ENCODE measurements around the gene DEFB126.
"Not testable (repeated sequence)": the region's sequence is repeated elsewhere in the genome, so short reads cannot be mapped to it uniquely, and the experiment has no call there.

The DEFB126 gene, protein sequence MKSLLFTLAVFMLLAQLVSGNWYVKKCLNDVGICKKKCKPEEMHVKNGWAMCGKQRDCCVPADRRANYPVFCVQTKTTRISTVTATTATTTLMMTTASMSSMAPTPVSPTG

DNA sequence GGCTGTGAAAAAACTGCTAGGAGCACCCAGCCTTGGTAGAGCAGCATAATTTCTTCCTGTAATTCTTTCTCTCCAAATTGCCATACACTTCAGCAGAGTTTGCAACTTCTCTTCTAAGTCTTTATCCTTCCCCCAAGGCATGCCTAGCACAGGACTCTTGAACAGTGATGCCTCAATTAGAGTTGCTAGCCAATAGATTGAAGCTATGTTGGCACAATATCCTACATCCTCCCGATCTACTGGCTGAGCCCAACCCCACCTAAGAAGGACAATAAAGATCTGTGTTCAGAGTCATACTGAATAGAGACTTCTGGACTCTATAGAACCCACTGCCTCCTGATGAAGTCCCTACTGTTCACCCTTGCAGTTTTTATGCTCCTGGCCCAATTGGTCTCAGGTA, at the start of gene DEFB126:
Gene DEFB126 (plus strand): TSS at position 301 of the 400 bp plus-strand sequence. CDS start 39 bp downstream, at position 340.
- DNase-seq (ENCODE audit: low read depth, low spot score), result no peak

DNA sequence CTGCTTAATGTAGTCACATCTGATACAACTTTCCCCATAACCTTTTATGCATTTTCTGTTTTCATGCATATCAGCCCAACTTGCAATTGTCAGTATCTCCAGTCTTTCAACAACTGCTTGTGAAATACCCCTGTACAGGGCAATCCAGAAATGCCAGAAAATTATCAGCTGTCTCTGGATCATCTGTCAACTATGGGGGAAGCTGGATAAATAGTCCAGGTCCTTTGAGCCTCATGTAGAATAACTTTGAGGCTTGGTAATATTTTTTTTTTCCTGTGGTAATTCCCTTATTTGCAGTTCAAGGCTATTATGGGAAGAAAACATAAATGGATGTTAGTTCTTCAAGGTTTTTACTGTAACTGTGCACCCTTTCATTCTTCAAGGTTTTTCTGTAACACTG, 48.7 kb upstream of the DEFB126 start:
- DNase-seq (ENCODE audit: low read depth, low spot score), result no peak

DNA sequence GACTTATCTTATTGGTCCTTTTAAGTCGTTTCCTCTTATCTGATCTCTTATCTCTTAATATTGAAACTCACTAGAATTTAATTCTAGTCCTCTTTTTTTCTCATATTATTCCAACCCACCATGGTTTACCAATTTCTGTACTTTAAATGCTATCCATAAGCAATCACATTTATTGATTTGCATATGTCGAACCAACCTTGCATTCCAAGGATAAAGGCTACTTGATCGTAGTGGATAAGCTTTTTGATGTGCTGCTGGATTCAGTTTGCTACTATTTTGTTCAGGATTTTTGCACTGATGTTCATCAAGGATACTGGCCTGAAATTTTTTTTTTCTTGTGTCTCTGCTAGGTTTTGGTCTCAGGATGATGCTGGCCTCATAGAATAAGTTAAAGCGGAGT, 47.2 kb upstream of the DEFB126 start:
- DNase-seq (ENCODE audit: low read depth, low spot score), result no peak

DNA sequence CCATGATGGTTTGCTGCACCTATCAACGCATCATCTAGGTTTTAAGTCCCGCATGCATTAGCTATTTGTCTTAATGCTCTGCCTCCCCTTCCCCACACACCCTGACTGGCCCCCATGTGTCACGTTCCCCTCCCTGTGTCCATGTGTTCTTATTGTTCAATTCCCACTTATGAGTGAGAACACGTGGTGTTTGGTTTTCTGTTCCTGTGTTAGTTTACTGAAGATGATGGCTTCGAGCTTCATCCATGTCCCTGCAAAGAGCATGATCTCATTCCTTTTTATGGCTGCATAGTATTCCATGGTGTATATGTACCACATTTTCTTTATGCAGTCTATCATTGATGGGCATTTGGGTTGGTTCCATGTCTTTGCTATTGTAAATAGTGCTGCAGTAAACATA, 44.7 kb upstream of the DEFB126 start:
- not testable (repeated sequence) for DNase-seq (ENCODE audit: low read depth, low spot score)

DNA sequence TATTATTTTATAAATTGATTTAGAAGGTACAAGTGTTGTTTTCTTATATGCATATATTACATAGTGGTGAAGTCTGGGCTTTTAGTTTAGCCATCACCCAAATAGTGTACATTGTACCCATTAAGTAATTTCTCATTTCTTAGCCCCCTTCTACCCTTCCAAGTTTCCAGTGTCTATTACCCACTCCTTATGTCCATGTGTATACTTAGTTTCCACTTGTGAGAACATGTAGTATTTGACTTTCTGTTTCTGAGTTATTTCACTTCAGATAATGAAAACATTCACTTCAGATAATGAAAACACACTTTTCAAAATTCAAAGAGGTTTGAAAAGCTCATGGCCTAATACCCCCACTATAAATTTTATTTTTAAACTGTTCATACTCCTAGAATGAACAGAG, 40.4 kb upstream of the DEFB126 start:
- DNase-seq (ENCODE audit: low read depth, low spot score), result no peak

DNA sequence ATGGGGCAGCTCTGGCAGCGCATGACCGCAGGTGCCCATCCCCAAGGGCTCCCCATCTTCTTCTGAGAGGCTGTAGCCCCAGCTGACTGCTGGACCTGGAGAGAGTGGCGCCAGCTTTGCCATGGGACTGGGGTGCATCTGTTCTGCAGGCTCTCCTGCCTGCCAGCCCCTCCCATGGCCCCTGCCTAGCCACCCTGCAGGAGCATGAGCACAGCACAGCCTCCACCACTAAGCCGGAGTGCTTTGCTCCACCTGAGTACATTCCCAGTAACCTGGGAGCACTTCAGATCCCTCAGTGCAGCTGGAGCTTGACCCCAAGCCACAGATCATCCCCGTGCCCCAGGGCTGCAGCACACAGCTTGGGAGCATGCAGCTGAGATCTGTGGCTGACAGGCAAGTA, 38.9 kb upstream of the DEFB126 start:
- DNase-seq (ENCODE audit: low read depth, low spot score), result no peak

DNA sequence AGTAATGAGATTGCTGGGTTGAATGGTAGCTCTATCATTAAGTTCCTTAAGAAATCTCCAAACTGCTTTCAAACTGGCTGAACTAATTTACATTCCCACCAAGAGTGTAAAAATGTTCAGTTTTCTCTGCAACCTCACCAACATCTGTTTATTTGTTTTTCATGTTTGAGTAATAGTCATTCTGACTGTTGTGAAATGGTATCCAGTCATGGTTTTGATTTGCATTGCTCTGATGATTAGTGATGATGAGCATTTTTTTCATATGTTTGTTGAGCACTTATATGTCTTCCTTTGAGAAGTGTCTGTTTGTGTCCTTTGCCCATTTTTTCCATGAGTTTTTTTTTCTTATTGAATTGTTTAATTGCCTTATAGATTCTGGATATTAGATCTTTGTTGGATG, 30.0 kb upstream of the DEFB126 start:
- DNase-seq (ENCODE audit: low read depth, low spot score), result no peak

DNA sequence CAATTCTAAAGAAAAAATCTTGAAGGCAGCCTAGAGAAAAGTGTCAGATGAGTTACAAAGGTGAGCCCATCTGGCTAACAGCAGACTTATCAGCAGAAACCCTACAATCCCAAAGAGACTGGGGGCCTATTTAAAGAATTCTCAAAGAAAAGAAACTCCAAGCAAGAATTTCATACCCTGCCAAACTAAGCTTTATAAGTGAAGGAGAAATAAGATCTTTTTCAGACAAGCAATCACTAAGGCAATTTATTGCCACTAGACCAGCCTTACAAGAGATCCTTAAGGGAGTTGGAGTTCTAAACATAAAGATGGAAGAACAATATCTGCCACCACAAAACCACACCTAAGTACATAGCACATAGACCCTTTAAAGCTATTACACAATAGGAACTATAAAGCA, 24.9 kb upstream of the DEFB126 start:
- DNase-seq (ENCODE audit: low read depth, low spot score), result no peak

DNA sequence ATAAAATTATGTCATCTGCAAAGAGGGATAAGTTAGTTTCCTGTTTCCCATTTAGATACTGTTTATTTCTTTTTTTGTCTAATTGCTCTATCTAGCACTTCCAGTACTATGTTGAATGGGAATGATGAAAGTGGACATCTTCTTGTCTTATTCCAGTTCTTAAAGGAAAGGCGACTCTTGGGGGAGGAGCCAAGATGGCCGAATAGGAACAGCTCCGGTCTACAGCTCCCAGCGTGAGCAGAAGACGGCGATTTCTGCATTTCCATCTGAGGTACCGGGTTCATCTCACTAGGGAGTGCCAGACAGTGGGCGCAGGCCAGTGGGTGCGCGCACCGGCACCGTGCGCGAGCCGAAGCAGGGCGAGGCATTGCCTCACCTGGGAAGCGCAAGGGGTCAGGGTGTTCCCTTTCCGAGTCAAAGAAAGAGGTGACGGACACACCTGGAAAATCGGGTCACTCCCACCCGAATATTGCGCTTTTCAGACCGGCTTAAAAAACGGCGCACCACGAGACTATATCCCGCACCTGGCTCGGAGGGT, 12.5 kb upstream of the DEFB126 start:
- DNase-seq (ENCODE audit: low read depth, low spot score), result not testable (repeated sequence)

DNA sequence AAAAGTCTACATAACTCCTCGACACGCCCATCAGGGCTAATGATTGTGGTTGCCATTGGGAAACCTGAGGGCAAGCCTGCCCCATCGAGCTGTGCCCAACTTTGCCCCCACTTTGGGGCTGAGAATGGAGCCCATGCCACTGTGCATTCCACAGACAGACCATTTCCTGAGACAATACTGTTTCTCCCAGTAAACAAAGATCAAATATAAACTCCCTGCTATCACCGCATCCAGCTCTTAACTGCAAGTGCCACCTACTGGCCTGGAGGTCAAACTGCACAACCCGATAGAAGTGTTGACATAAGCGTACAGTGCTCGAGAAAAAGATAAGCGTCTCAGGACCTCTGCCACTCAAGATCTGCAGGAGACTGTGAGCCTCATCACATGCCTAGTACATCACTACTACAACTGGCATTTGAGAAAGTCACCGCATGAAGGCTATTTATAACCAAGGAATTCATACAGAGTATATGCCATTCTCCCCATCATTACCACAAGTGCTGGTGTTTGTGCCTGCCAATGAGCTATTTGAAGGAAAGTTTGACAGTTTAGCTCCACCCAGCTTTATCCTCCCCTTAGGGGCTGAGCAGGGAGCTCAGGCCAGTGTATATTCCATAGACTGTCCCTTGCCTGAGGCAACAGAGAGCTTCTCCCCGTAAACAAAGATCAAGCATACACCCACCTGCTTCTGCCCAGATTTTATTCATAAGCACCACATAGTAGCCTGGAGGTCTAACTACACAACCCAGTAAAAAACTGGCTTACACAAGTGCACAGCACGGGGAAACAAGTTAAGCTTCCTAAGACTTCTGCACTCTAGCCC, 4.5 kb upstream of the DEFB126 start:
- DNase-seq (ENCODE audit: low read depth, low spot score), result no peak

DNA sequence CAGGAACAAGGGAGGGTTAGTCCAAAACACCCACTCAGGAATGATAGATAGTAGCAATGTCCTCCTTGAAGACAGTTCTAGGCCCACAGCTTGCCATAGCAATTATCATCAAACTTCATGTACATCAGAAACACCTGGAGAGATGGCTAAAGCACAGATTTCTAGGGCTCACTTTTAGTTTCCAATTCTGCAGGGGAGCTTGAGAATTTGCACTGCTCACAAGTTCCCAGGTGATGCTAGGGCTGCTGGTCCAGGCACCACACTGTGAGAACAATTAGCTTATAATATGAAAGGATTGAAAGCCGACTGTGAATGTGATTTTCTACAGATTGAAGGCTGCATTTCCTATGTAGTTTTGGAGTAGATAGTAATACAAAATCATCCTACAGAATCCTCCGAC, 3.5 kb downstream of the DEFB126 start:
- no peak for DNase-seq (ENCODE audit: low read depth, low spot score)

DNA sequence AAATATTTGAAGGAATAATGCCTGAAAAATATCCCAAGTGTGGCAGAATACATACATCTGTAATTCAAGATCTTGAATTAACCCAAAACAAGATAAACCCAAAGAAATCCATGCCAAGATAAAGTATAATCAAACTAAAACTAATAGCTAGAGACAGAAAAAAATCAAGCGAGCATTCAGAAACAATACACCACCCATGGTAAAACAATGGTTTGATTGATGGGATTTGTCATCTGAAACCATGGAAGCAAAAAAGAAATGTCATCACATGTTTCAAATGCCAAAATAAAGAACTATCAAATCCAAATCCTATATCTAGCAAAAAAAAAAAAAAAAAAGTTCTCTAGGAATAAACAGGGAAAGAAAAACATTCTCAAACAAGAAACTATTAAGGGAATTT, 9.7 kb downstream of the DEFB126 start:
- DNase-seq (ENCODE audit: low read depth, low spot score), result no peak

DNA sequence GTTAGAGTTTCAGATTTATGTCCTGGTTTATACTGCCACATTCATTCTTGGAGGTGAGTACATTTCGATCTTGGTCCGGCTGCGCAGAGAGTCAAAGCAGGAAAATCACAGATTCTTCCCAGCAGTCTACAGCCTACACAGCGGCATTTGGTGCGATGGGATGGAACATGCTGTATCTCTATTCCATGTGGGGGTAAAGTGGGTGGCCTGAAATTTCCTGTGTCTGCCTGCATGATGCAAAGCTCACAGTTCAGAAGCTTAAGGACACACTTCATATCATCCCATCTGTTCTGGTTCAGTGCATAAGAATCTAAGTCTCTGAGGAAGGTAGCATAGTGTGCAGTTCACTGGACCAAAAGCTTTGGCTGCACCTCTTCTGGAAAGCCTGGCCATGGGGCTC, 14.8 kb downstream of the DEFB126 start, which contains the start of gene DEFB127:
Gene DEFB127 (plus strand): TSS at position 301 of the 400 bp plus-strand sequence. CDS start 91 bp downstream, at position 392.
- DNase-seq (ENCODE audit: low read depth, low spot score), result no peak

DNA sequence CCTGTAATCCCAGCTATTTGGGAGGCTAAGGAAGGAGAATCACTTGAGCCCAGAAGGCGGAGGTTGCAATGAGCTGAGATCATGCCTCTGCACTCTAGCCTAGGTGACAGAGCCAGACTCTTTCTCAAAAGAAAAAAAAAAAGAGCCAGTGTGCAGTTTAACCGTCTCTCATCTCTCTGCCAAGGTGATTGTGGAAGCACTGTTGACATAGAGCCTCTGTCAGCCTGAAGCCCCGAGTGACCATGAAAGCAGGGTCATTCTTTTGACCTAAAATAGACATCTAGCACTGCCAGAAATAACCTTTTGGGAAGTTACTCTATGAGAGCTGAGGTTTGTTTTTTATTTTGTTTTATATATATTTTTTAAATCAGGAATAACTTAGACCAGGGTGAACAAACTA, 22.2 kb downstream of the DEFB126 start:
- no peak for DNase-seq (ENCODE audit: low read depth, low spot score)

DNA sequence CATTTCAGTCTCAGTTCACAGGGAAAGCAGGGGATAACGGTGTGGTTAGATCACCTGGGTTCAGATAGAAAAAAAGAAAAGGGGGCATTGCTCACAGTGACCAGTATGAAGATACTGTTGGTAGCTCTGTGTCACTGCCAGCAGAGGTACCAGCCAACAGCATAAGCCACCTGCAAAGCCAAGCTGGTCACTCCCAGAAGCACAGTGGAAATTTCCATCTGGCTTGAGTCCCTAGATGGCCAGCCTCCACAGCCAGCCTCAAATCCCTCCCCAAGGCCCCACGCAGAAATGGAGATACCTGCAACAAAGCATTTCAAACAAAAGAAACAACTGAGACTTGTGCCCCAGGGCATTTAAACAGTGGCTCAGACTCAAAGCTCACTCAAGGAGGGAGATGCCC, 26.5 kb downstream of the DEFB126 start:
- DNase-seq (ENCODE audit: low read depth, low spot score), result no peak

DNA sequence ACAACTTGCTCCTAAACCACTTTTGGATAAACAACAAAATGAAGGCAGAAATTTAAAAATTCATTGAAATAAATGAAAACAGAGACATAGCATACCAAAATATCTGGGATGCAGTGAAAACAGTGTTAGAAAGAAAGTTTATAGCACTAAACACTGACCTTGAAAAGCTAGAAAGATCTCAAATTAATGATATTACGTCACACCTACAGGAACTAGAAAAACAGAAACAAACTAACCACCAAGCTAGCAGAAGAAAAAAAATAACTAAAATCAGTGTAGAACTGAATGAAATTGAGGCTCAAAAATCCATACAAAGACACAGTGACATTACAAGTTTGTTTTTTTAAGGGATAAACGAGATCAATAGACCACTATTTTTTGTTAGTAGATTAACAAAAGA, 41.9 kb downstream of the DEFB126 start:
- DNase-seq (ENCODE audit: low read depth, low spot score), result no peak

DNA sequence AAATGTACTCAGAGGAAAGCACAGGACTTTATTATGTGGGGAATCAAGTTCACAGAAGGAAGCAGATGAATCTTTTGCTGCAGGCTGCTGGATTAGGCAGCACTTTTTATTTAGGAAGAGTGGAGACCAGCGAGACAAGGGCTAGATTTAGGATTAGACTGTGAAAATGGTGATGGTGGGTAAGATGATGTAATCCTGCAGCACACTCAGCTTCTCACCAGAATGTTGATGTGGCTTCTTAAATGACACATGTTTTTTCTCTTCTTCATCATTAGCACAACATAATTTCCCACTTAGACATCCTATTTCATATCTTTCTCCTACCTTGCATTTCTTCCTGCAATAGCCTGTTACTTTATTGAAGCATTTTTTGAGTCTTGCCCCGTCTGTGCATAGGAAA, 45.3 kb downstream of the DEFB126 start:
- no peak for DNase-seq (ENCODE audit: low read depth, low spot score)

DNA sequence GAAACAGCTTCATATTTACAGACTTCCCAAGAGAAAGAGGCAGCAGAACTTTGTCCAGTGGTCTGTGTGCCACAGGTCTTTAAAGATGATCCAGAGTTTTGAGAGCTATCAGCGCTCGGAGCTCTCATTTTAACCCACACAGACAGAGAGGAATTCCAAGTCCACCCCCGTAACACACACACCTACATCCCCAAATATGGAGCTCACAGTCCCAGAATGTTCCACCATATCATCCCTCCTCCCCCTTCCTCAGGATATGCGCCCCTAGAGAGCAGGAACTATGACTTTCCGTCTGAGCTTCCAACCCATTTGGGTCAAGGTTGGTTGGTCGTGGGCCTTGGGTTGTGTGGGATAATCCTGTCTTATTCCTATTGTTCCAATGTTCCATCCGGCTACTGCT, 47.2 kb downstream of the DEFB126 start, which contains the start of gene DEFB128:
Gene DEFB128 (minus strand): TSS at position 101 of the 400 bp plus-strand sequence. CDS start 88 bp downstream, at position 13.
- DNase-seq (ENCODE audit: low read depth, low spot score), result no peak

Data from smooth muscle cell of the brain vasculature (primary cell).